Measurements from ENCODE around the gene STX4.
A peak's percentile ranks its signal among the peaks of the same experiment; 100 is the strongest.

The STX4 gene

GRCh38 chr16:31020536-31020935 lies 12.8 kb upstream of the STX4 start:
- no peak for DNase-seq (ENCODE audit: low read depth in 2 of 2)

DNA sequence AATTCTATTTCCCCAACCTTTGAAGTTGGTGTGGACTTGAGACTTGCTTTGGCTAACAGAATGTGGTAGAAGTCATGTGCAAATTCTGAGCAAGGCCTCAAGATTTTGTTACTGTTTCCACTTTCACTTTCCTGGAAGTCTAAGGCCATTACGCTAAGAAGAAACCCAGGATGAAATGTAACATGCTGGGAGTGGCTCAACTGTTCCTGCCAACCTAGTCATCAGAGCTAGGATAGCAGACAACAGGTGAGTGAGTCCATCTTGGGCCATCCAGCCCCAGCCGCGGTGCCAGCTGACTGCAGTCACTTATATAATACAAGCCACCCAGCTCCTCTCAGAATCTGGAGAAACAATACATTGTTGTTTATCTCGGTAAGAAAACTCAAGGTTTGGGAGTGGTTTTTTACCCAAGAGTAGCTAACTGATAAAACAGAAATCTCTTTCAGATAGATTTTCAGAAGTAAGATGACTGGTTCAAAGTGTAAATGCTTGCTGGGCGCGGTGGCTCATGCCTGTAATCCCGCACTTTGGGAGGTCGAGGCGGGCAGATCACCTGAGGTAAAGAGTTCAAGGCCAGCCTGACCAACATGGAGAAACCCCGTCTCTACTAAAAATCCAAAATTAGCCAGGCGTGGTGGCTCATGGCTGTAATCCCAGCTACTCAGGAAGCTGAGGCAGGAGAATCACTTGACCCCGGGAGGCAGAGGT lies 10.7 kb upstream of the STX4 start:
- no peak for DNase-seq (ENCODE audit: low read depth in 2 of 2)

GRCh38 chr16:31023252-31023602 lies 10.1 kb upstream of the STX4 start:
- DNase-seq (ENCODE audit: low read depth in 2 of 2), result no peak

DNA sequence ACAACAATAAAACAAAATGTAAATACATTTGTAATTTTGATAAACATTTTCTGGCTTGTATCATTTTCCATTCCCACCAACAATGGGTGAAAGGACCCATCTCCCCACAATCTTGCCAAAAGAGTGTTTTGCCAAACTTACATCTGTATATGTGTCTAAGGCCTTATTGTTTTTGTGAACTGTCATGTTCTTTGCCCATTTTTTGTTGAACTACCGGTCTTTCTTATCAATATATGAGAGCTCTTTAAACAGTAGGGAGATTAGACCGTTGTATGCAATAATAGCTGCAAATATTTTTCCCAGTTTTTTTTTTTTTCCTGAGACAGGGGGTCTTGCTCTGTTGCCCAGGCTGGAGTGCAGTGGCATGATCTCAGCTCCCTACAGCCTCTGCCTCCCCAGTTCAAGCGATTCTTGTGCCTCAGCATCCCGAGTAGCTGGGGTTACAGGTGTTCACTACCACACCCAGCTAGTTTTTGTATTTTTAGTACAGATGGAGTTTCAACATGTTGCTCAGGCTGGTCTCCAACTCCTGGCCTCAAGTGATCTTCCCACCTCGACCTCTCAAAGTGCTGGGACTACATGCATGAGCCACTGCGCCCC lies 9.6 kb upstream of the STX4 start:
- DNase-seq (ENCODE audit: low read depth in 2 of 2), result no peak

DNA sequence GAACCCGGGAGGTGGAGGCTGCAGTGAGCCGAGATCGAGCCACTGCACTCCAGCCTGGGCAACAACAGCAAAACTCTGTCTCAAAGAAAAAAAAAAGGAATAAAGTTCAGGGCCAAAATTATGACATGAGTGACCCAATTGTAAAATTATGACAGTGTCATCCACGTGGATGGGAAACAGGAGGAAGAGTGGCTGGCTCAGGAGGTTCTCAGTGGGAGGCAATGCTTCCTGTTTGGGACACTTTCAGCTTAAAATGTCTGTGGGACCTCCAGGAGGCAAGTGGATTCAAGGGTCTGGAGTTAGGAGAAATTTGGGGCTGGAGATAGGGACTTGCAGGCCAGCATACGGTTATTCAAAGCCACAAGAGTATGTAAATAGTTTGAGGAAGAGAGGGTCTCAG lies 8.0 kb upstream of the STX4 start:
- DNase-seq (ENCODE audit: low read depth in 2 of 2), result no peak

GRCh38 chr16:31029272-31029671 lies 4.1 kb upstream of the STX4 start:
- DNase-seq (ENCODE audit: low read depth in 2 of 2), result no peak

GRCh38 chr16:31031276-31031675 lies 2.1 kb upstream of the STX4 start:
- no peak for DNase-seq (ENCODE audit: low read depth in 2 of 2)

- peak; percentile 69 to 83 for DNase-seq (ENCODE audit: low read depth in 2 of 2)
Measured at GRCh38 chr16:31033709-31034492, 543 bp downstream of the STX4 start.

- DNase-seq (ENCODE audit: low read depth in 2 of 2), result no peak
Measured at GRCh38 chr16:31036691-31037090, 3.3 kb downstream of the STX4 start.

- DNase-seq (ENCODE audit: low read depth in 2 of 2), result no peak
Measured at GRCh38 chr16:31038993-31039392, 5.6 kb downstream of the STX4 start.

- no peak for DNase-seq (ENCODE audit: low read depth in 2 of 2)
Measured at GRCh38 chr16:31042866-31043265, 9.5 kb downstream of the STX4 start.

GRCh38 chr16:31043352-31043751 lies 10.0 kb downstream of the STX4 start:
- no peak for DNase-seq (ENCODE audit: low read depth in 2 of 2)

- DNase-seq (ENCODE audit: low read depth in 2 of 2), result no peak
Measured at GRCh38 chr16:31043898-31044481, 10.6 kb downstream of the STX4 start.

DNA sequence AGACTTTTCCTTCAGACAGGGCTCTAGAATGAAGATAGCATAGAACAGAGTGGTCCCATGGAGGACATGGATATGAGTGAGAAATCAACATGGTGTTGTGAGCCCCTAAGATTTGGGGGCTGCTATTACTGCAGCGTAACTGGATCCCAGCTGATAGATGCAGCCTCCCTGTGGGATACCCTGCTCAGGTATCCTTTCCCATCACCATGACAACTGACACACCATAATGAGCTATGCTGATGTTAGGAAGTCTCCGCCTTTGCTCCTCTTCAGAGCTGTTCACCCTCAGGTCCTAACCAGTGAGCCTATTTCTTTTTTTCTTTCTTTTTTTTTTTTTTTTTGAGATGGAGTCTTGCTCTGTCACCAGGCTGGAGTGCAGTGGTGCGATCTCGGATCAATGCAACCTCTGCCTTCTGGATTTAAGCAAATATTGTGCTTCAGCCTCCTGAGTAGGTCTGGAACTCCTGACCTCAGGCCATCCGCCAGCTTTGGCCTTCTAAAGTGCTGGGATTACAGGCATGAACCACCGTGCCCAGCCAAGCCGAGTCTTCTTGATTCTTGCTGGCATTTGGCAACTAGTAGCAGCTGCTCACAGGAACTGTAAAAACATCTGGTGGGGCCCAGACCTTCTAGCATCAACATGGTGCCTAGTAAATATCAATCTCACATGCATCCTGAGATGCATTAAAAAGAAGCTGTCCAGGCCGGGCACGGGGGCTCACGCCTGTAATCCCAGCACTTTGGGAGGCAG lies 17.1 kb downstream of the STX4 start:
- DNase-seq (ENCODE audit: low read depth in 2 of 2), result no peak

DNA sequence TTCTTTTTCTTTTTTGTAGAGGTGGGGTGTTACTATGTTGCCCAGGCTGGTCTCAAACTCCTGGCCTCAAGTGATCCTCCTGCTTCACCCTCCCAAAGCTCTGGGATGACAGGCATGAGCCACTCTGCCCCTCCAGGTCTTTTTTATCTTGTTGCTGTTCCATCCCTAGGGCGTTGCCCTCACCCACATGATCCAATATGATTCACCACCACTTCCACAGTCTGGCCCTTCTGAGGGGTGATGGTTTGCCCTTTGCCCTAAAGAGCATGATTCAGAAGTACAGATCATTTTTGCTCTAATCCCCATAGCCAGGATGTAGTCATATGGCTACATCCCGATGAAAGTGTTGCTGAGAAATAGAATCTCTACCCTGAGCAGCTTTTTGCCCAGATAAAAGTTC lies 18.8 kb downstream of the STX4 start:
- DNase-seq (ENCODE audit: low read depth in 2 of 2), result no peak

GRCh38 chr16:31055613-31056012 lies 22.3 kb downstream of the STX4 start:
- no peak for DNase-seq (ENCODE audit: low read depth in 2 of 2)

DNA sequence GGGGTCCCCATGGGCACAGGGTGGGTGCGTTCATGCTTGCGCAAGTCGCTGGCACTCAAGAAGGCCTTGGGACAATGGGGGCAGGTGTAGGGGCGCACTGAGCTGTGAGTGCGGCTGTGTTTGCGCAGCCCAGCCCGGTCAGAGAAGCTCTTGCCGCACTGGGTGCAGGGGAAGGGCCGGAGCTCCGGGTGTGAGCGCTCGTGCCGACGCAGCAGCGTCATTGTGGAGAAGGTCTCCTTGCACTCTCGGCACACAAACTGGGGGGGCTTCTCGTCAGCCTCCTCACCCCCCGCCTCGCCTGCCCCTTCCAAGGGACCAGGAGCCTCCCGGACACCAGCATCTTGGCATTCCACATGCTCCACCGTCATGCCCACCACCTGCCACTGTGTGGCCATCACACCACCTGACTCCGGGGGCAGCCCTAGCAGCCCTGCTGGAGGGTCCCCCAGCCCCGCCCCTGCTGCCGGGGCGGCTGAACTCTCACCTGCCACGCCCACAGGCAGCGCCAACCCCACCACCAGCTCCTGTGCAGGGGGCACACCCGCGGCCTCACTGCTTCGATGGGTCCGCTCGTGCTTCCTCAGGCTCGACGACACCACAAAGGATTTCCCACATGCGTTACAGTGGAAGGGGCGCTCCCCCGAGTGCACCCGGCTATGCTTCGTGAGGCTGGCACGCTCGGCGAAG lies 27.9 kb downstream of the STX4 start:
- no peak for DNase-seq (ENCODE audit: low read depth in 2 of 2)

DNA sequence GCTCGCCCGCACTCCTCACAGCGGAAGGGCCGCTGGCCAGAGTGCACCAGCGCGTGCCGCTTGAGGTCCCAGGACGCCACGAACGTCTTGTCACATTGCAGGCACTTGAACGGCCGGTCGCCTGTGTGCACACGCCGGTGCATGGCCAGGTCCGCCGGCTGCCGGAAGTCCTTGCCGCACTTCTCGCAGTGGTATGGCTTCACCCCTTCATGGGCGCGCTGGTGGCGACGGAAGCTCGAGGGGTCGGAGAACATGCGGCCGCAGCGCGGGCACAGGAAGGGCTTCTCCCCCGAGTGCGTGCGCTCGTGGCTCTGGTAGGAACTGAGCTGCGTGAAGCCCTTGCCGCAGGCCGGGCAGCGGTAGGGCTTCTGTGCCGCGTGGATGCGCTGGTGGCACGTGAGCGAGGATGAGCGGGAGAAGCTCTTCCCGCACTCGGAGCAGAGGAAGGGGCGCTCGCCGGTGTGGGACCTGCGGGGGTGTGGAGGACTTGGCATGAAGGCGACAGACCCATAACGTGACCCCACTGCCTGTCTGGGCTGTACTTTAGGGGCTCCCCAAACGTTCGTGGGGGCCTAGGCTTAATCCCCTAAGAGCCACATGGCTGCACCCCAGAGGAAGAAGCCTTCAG lies 28.6 kb downstream of the STX4 start:
- DNase-seq (ENCODE audit: low read depth in 2 of 2), result no peak

GRCh38 chr16:31063495-31063842 lies 30.1 kb downstream of the STX4 start:
- no peak for DNase-seq (ENCODE audit: low read depth in 2 of 2)

- no peak for DNase-seq (ENCODE audit: low read depth in 2 of 2)
Measured at GRCh38 chr16:31063843-31064611, 30.7 kb downstream of the STX4 start.
